GM21515 (cell line): ENCODE data around the gene DOCK8.

Experiments used
- ATAC-seq: cut with Tn5 transposase; IDR thresholded peaks from one replicate; pipeline ENCODE4 v1.9.1; 2021; ENCODE audit not compliant: unreplicated experiment

Gene DOCK8

DNA sequence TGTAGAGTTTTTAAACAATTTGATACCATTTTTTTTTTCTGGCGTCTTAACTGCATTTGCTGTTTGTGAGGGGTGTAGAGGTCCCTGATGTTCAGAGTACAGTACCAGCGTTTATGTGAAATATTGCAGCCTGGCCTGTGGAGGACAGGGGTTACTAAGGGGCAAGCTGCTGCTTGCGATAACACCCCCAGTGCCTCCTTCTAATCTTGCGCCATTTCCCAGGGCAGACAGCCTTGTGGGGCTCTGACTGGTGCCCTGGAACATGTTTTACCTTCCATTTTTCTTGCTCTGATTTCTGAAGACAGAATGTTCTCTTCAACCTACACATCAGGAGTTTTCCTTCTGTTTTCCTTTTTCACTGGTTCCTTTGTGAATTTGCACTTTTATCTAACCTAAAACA is 142.9 kb downstream of the DOCK8 start:
- ATAC-seq, result no peak

DNA sequence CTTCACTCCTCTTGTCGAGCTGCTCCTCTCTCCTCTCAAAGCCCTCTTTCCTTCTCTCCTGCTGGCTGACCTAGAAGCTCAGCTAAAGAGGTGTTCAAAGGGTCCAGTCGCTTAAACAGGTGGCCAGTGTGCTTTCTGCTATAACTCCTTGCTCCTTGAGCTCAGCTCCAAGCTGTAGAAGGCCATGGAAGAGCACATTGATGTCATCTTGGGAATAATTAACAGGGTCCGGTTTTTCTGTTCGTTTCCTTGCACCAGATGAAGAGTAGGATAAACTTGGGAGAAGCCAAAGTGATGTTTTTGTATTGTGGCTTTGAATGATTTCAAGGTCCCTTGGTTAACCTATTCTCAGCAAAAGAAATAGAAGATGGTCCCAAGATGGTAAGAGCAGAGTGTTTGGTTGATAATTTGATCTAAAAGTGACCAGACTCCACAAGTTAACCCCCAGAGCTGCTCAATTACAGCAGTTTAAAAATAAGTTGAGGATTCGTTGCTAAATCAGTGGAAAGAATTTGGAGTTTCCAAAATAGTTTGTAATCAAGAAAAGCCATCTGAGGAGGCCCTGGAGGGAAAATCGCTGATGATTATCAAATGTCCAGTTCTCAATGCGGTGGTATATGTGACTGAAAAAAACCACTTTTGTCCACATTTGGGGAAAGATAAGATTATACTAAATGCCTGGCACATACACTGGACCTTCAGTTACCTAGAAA is 148.1 kb downstream of the DOCK8 start:
- no peak for ATAC-seq

DNA sequence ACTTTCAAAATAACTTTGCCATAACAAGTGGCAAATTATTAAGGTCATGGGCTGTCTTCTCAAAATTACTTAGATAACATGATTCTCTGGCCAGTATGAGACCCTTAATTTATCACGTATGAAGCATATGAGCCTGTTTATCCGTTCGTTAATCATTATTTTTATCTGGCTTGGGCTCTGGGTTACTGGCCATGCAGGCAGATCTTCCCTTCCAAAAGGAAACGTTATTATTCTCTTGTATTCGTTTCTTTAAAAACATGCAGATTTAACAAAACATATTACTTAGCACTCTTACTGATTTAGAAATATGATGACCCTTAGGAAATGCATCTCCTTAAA is 148.6 kb downstream of the DOCK8 start:
- no peak for ATAC-seq

DNA sequence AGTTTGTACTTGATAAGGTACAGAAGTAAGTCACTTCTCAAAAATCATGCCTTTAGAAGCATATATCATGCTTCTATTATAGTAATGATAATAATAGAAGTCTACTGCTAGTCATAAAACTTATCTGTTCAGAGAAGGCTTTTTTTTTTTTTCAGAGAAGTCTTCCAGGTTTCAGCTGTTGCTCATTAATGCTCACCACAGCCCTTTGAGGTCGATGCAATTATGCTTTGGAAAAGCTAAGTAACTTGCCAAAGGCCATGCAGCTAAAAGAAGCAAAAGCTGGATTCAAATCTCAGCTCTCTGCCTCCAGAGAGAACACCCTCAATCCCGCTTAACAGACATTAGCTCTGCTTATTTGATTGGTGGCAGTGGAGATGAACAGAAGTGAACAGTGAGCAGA is 150.8 kb downstream of the DOCK8 start:
- ATAC-seq, result no peak

DNA sequence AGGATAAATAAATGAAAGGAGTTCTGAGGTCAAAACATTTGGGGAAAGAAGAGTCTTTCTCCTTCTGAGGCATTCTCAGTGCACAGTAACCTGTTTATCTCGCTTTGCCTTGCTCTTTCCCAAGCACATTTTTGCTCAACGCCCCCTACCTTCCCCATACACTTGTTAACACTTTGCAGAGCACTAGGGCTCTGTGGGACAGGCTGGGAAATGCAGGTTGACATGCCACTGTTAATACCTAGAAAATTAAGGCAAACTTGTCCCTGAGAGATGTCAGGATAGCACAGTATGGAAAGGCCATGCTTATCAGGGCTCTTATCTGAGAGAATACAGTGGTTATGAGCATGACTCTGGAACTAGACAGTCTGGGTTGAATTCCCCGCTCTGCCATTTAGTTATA is 152.0 kb downstream of the DOCK8 start:
- ATAC-seq, result no peak

DNA sequence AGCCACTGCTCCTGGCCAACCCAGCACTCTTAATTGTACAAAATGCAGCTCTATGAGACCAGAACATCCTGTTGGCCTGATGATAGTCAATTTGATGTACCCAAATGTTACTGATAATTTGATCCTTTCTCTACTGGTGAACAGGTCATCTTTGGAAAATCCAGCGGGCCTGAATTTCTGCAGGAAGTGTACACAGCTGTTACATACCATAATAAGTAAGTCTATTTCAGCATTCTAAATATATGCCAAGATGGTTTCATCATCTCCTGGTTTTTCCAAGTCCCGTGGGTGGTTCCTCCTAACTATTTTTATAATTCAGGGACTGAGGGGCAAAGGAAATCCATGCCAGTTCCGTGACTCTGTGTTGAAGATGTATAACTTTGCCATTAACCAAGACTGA is 155.4 kb downstream of the DOCK8 start:
- ATAC-seq, result no peak

DNA sequence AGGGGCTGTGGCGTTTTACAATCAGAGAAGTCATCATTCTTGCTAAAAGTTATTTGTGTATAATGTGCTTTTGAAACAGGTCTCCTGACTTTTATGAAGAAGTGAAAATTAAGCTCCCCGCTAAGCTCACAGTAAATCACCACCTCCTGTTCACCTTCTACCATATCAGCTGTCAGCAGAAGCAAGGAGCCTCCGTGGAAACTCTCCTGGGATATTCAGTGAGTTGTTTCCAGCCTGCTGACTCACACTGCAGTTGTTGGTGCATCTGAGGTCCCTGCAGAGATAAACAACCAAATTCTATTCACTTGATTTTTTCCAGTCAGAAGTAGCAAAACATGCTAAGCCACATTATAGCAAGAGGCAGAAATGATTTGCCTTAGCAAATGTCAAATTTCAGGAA is 156.7 kb downstream of the DOCK8 start:
- ATAC-seq, result no peak

DNA sequence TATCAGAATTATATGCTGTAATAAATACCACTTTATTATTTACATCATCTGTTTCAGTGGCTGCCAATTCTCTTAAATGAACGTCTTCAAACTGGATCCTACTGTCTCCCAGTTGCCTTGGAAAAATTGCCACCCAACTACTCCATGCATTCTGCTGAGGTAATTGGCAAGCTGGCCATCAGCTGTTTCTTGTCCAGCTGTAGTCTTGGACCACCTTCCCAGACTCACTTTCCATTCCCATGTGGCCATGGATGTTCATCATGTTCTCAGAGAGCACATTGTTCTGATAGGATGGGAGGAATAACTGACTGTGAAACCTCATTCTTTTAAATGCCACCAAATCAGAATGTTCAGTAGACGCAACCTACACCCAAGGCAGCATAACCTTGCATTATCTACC is 157.5 kb downstream of the DOCK8 start:
- ATAC-seq, result no peak

DNA sequence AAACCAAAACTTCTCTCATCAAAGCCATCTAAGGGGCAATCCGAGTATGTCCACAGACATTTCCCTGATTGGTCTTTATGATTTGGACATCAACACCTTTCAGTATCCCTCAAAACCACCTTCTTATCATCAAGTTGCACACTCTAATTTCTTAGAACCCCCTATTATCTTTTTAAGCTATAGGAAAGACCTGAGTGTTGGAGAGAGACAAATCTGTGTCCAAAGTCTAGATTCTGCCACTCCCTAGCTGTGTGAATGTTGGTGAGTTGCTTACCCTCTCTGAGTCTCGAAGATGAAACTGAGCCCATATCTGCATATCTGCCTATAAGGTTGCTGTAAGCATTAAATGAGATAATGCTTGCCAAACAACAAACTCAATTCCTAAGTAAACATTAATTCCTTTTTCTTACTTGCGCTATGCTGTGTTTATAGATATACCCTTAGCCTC is 159.1 kb downstream of the DOCK8 start:
- ATAC-seq, result no peak

DNA sequence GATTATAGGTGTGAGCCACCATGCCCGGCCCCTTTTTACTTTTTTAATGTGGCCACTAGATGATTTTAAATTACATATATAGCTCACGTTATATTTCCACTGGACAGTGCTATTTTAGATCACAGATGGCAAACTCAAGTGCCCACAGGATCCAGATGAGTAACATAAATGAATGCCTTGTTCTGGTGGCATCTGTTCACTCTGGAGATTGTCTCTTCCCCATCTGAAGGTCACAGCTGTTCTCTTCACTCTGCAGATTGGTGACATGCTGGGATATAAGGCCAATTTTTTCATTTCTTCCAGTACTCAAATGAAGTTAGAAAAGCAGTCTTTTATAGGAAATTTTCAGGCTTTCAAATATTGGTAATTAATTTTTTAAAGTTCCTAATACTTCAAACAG is 160.1 kb downstream of the DOCK8 start:
- no peak for ATAC-seq

DNA sequence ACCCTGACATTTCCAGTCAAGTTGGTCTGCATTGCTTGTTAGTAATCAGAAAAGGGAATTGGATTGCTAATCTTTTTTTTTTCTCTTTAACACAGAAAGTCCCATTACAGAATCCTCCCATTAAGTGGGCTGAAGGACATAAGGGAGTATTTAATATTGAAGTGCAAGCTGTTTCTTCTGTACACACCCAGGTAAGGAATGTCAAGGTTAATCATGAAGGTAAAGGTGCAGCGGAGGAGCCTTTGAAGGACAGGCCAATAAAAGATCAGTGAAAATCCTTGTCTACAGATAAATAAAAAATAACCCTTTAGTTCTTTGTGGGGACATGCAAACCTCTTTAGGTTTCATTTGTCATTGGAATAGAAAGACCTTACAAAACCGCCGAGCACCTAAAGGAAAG is 161.4 kb downstream of the DOCK8 start:
- no peak for ATAC-seq

DNA sequence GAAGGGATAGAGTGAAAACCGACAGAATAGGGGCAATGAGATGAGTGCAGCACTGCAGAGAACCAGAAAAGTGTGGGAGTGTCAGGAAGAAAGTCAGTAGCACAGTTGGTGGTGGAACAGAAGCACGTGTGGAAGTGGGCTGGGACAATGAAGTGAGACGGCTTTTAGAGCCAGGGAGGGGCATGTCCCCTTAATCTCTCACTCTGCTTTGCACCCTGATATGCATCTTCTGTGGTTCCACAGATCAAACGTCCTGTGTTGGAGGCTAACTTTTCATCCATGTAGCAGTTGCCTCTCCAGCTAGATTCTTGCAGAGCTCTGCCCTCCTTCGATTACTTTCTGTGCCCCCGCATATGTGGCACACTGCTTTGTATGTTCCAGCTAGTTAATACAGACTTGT is 163.6 kb downstream of the DOCK8 start:
- no peak for ATAC-seq

DNA sequence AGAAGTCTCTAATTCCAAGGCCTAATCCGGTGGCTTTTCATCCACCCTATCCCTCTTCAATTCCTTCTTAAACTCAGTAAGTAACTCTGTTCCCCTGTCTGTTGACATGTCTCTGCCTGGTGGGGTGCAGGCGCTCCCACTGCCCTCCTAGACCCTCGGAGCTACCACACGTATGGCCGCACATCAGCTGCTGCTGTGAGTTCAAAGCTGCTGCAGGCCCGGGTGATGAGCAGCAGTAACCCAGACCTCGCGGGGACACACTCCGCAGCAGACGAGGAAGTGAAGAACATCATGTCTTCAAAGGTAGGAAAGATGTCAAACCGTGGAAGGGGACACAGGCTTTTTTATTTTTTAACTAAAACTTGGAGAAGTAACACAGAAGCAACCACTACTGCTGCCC is 167.7 kb downstream of the DOCK8 start:
- no peak for ATAC-seq

DNA sequence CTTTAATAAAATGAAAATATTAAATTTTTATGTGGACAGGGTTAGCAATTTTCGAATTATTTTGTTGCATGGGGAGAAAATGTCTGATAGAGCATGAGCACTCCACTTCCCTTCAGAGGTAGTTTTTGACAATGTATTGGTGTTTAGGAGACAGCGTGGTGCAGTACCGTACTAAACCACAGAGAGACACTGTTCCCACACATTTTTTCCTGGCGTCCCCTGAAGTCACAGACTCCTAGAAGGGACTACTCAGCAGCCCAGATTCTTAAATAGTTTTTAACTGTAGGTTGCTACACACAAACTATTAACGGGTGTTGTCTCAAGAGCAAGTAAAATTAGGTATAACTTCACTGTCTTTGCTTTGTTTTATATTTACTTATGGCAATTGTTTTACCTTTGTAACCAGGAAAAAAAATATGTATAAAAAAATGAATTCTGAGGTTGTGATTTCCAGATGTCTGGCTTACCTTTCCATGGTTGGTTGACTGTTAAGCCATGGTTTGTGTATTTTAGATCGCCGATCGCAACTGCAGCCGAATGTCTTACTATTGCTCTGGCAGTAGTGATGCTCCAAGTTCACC is 171.2 kb downstream of the DOCK8 start:
- ATAC-seq, result no peak

DNA sequence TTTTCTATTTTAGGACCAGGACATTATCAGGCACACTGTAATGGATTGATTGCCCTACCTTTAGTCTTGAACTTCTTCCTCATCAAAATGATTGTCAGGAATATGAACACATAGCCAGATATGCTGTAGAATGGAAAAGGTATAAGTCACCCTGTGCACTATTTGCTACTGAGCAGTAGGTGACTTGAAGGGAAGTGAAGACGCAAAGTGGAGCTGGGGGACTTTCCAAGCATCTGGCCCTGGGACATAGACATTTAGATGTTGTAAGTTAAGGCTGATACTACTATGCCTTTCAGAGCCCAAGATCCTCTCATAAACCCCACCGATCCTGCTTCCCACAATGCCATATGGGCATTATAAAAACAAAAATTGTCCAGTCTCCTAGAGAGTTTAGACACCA is 174.5 kb downstream of the DOCK8 start:
- no peak for ATAC-seq

DNA sequence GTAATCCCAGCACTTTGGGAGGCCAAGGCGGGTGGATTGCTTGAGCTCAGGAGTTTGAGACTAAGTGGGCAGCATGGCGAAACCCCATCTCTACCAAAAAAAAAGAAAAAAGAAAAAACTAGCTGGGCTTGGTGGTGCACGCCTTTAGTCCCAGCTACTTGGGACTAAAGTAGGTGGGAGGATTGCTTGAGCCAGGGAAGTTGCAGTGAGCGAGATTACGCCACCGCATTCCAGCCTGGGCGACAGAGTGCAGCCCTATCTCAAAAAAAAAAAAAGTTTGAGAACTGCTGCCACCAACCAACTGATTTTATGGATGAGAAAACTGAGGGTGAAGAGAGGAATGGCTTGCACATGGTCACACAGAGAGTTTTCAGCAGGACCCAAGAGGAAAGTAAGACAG is 175.1 kb downstream of the DOCK8 start:
- ATAC-seq, result no peak

DNA sequence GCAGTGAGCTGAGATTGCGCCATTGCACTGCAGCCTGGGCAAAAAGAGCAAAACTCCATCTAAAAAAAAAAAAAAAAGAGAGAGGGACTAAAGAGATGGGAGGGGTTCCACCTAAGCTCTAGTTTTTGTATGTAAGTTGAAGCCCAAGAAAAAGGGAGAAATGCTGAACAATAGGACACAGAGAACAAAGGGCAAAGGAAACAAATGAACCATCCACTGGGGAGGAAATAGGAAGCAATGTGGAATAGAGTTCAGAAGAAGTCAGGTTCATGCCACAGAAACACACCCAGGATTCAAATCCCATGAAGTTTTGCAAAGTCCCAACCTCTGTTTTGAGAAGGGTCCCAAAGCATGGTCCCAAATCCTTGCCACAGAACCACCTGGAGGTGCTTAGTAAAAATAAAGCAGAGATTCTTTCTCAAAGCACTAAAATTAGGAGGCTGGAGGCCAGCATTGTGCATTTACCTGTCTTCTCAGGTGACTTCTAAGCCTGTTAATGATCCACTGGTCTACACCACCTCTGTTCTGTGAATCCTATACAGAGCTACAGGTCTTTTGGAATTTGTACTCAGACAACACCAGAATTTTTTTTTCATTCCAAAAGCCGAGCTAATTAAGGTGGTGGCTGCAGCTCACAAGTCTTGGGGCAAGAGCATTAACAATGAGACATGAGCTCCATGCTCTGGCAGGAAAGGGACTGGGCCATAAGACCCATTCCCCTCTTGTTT is 177.6 kb downstream of the DOCK8 start:
- no peak for ATAC-seq

DNA sequence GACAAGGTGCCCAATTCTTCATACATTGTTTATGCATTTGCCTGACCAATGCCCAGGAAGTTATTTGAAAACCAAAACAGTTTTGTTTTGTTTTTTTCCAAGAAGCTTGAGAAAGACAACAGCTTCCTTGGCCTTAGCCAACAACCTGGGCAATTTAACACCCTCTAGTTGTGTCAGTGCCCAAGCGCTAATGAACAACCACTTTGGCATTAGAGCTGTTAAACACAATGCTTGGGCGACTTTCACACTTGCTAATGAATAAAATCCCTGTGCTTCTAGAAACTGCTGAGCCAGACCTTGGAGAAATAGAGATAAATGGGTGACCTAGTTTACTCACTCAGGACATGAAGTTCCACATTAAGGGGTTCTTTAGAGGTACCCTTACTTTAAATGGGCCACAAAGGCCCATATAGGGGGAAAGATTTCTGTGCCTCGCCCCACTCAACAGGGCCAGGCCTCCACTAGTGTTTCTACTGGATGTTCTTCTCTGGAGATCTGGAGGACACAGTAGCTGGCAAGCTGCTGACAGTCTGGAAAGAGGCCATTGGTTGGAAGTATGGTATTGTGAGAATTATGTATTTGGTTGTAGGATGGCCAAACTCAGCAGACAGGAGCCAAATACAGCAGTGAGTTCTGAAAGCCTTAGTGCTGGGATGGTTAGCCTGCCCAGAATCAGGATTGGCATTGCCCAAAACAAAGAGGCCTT is 179.8 kb downstream of the DOCK8 start:
- no peak for ATAC-seq

DNA sequence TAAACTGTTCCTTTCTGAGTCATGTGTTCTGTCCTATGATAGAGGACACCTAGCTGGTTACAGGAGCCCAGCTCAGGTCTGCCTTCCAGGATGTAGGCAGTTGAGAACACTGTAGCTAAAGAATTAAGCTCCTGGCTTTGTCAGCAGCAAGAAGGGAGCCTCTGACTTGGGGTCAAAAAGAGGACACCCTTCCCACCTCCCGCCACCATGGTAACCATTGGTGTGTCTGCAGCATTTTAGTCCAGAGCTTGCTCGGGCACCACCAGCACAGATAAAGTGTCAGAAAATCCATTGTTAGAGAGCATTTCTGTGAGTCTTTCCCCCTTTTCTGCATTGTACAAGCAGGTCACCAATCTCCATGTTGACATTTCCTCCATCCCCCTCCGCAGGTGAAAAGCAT is 181.7 kb downstream of the DOCK8 start:
- no peak for ATAC-seq

DNA sequence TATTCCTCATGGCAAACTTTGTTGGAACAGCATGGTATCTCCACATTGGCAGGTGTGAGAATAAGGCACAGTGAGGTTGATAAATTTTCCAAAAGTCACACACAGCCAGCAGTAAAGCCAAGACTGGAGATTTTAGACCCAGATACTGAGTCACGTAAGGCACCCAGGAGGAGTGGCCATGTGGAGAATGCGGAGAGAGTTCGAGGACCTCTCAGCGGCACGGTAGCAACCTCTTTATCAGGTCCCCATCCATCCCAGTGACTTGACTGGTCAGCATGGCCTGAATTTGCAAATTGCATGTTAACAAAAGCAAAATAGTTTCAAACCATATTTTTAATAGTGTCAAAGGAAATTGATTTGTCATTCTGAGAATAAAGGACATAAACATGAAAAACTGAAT is 183.4 kb downstream of the DOCK8 start:
- no peak for ATAC-seq

DNA sequence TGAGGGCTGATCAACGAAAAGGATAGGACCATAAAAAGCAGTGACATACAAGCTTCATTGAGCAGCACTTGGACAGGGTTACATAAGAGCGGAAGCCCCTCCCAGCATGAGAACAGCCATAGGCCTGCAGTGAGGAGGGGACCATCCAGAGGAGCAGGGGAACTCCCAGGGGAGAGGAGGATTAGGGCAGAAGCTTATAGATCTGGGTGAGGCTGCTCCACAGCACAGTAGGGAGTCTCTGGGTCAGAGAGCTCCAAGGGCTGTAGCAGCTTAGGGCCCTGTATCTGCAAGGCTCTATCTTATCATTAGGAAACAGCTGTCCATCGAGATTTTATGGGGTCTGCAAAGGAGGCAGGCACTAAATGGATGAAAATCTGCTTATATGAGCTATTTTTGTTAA is 186.6 kb downstream of the DOCK8 start:
- ATAC-seq, result no peak

DNA sequence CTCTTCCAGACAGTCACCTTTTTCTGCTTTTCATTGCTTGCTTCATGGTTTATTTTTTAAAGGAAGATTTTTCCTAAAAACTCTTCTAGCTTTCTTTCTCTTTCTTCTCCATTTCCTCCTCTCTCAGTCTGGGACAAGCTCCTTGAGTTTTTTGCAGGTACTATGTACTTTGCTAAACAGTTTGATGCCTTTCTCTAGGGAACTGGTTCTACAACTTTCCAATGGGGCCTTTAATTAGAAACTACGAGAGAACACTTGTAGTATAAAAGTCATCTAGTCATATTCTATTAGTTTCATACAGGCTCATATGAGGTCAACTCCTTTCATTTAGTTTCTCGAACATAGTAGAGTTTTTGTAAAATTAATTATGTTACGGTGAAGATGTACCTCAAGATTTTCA is 189.6 kb downstream of the DOCK8 start:
- no peak for ATAC-seq
